ENCODE results near the gene NPTXR.

GRCh38 chr22:38830026-38830844 is 13.6 kb downstream of the NPTXR start:
- TF ChIP-seq, protein P1, sequence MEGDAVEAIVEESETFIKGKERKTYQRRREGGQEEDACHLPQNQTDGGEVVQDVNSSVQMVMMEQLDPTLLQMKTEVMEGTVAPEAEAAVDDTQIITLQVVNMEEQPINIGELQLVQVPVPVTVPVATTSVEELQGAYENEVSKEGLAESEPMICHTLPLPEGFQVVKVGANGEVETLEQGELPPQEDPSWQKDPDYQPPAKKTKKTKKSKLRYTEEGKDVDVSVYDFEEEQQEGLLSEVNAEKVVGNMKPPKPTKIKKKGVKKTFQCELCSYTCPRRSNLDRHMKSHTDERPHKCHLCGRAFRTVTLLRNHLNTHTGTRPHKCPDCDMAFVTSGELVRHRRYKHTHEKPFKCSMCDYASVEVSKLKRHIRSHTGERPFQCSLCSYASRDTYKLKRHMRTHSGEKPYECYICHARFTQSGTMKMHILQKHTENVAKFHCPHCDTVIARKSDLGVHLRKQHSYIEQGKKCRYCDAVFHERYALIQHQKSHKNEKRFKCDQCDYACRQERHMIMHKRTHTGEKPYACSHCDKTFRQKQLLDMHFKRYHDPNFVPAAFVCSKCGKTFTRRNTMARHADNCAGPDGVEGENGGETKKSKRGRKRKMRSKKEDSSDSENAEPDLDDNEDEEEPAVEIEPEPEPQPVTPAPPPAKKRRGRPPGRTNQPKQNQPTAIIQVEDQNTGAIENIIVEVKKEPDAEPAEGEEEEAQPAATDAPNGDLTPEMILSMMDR (IDR thresholded peaks at IDR 0.05), result no peak
- no peak for TF ChIP-seq POLR2A (IDR thresholded peaks at IDR 0.05)
- TF ChIP-seq POLR2AphosphoS5 (IDR thresholded peaks at IDR 0.05), result no peak
- no peak for TF ChIP-seq EP300 (IDR thresholded peaks at IDR 0.05)
